A549 (cell line): ENCODE data around the gene SMAD6. TPM values are rescaled to one million over a fixed set of nuclear protein-coding genes. Genes with fewer than 3 reads are reported as not detected.

Source experiments
- ATAC-seq, 2 experiments: fragments of 200-7000 bp in 1 of 2; fragments of >200 bp in 1 of 2; cut with Nextera tagmentation in 1 of 2; cut with Tn5 transposase in 1 of 2; 3 replicates each; pipeline versions ENCODE4 v1.8.0 to v1.9.1; 2018 to 2020; ENCODE audit warnings: mild to moderate bottlenecking in 1 of 2, moderate library complexity in 1 of 2
- CTCF ChIA-PET: fragments of 300-600 bp; sonication (Branson Sonifier 250); formaldehyde crosslinking; extraction: SDS; loops from one replicate; lab custom pipeline; 2021; ENCODE audit warnings: antibody characterized with exemption, inconsistent platforms; lab: Yijun Ruan, JAX
- POLR2A ChIA-PET: fragments of 350-600 bp; formaldehyde crosslinking; extraction: SDS; loops from one replicate; lab custom pipeline; 2021; ENCODE audit warnings: antibody characterized with exemption, inconsistent platforms; lab: Yijun Ruan, JAX
- DNase-seq, 2 experiments: peaks; one replicate each; pipeline versions ENCODE4 v3.0.0 to v3.0.0-alpha.2; 2011 to 2016; ENCODE audit warnings: low read depth in 1 of 2, low spot score in 1 of 2
- FAIRE-seq: peaks from 2 replicates; lab custom pipeline; 2011; peaks lifted over from hg19 to GRCh38; lab: Jason Lieb, UNC
- H3K27ac ChIP-seq, 2 experiments: fragments of >200 bp; sonication (Bioruptor Twin); formaldehyde crosslinking; 3 replicates each; pipeline ENCODE4 v1.5.1; 2016 to 2017
- H3K4me1 ChIP-seq: fragments of >200 bp; sonication (Bioruptor Twin); formaldehyde crosslinking; 3 replicates; pipeline ENCODE4 v1.6.1; 2016
- H3K4me2 ChIP-seq: fragments of >200 bp; sonication (Bioruptor Twin); formaldehyde crosslinking; 3 replicates; pipeline ENCODE4 v1.6.1; 2016
- H3K4me3 ChIP-seq: fragments of >200 bp; sonication (Bioruptor Twin); formaldehyde crosslinking; 3 replicates; pipeline ENCODE4 v1.5.1; 2016
- H3K9me3 ChIP-seq: fragments of >200 bp; sonication (Bioruptor Twin); formaldehyde crosslinking; 3 replicates; pipeline ENCODE4 v1.6.1; 2016
- BCL3 ChIP-seq: fragments of >200 bp; sonication (Bioruptor Twin); formaldehyde crosslinking; IDR thresholded peaks from 3 replicates; pipeline ENCODE4 v1.6.1; 2016
- CBX2 ChIP-seq: fragments of 200-600 bp; sonication (generic); IDR thresholded peaks from 2 replicates; pipeline ENCODE4 v1.6.1; 2016; ENCODE audit warnings: low read depth, mild to moderate bottlenecking, borderline replicate concordance
- CBX8 ChIP-seq: fragments of 200-600 bp; sonication (generic); IDR thresholded peaks from 2 replicates; pipeline ENCODE4 v1.6.1; 2016
- CEBPB ChIP-seq, 2 experiments: fragments of >200 bp in 1 of 2; sonication (Bioruptor Twin) in 1 of 2; formaldehyde crosslinking in 1 of 2; IDR thresholded peaks; 2 replicates each; pipeline ENCODE4 v1.6.1; 2012 to 2016
- CHD4 ChIP-seq: fragments of 200-600 bp; sonication (generic); IDR thresholded peaks from 2 replicates; pipeline ENCODE4 v1.6.1; 2016; ENCODE audit warnings: antibody characterized with exemption, mild to moderate bottlenecking, borderline replicate concordance
- CTCF ChIP-seq: fragments of >200 bp; sonication (Bioruptor Twin); formaldehyde crosslinking; IDR thresholded peaks from 3 replicates; pipeline ENCODE4 v1.5.1; 2016
- EHF ChIP-seq: fragments of 250-450 bp; sonication (Bioruptor Pico); IDR thresholded peaks from 2 replicates; pipeline ENCODE4 v1.5.0; 2020; ENCODE audit warnings: mild to moderate bottlenecking
- ELK1 ChIP-seq: fragments of 150-350 bp; IDR thresholded peaks from 2 replicates; pipeline ENCODE4 v1.6.1; 2014; ENCODE audit warnings: low read depth, mild to moderate bottlenecking, low read length
- FOSB ChIP-seq: fragments of 250-450 bp; sonication (Bioruptor Pico); IDR thresholded peaks from 2 replicates; pipeline ENCODE4 v1.5.0; 2020; ENCODE audit warnings: mild to moderate bottlenecking, moderate library complexity
- HEYL ChIP-seq: fragments of 250-450 bp; sonication (Bioruptor Pico); IDR thresholded peaks from 2 replicates; pipeline ENCODE4 v1.8.0; 2021; ENCODE audit warnings: mild to moderate bottlenecking, moderate library complexity
- JUNB ChIP-seq: fragments of >200 bp; sonication (Bioruptor Twin); formaldehyde crosslinking; IDR thresholded peaks from 2 replicates; pipeline ENCODE4 v1.6.1; 2016
- KDM1A ChIP-seq: fragments of 200-600 bp; sonication (generic); IDR thresholded peaks from 2 replicates; pipeline ENCODE4 v1.6.1; 2016; ENCODE audit warnings: low read depth, mild to moderate bottlenecking
- KDM5A ChIP-seq: fragments of 200-600 bp; sonication (generic); IDR thresholded peaks from 2 replicates; pipeline ENCODE4 v1.6.1; 2016; ENCODE audit warnings: antibody characterized with exemption, mild to moderate bottlenecking
- MAFK ChIP-seq: fragments of 450-650 bp; IDR thresholded peaks from 2 replicates; pipeline ENCODE4 v1.6.1; 2014; ENCODE audit not compliant: partially characterized antibody
- MYC ChIP-seq: IDR thresholded peaks from 2 replicates; pipeline ENCODE4 v1.6.1; 2012; ENCODE audit warnings: mild to moderate bottlenecking, inconsistent platforms, low read length, improper control_type of control experiment, borderline replicate concordance
- NPAS2 ChIP-seq: fragments of 250-450 bp; sonication (Bioruptor Pico); IDR thresholded peaks from 2 replicates; pipeline ENCODE4 v1.8.0; 2022; ENCODE audit warnings: mild to moderate bottlenecking, moderate library complexity, borderline replicate concordance
- NR3C1 ChIP-seq: fragments of >200 bp; sonication (Bioruptor Twin); formaldehyde crosslinking; IDR thresholded peaks from 3 replicates; pipeline ENCODE4 v1.6.1; 2017
- PBX3 ChIP-seq: IDR thresholded peaks from 2 replicates; pipeline ENCODE4 v1.6.1; 2012
- PHF8 ChIP-seq: fragments of 200-600 bp; sonication (generic); IDR thresholded peaks from 2 replicates; pipeline ENCODE4 v1.6.1; 2016; ENCODE audit warnings: low read depth, mild to moderate bottlenecking, antibody characterized with exemption, moderate library complexity, borderline replicate concordance
- POLR2AphosphoS2 ChIP-seq: conservative IDR thresholded peaks from 2 replicates; pipeline ENCODE4 v1.6.1; 2012; ENCODE audit warnings: low read length, improper control_type of control experiment, inconsistent platforms
- RARB ChIP-seq: fragments of 250-450 bp; sonication (Bioruptor Pico); IDR thresholded peaks from 2 replicates; pipeline ENCODE4 v1.8.0; 2021; ENCODE audit warnings: mild to moderate bottlenecking, moderate library complexity
- SMC3 ChIP-seq: fragments of >200 bp; sonication (Bioruptor Twin); formaldehyde crosslinking; IDR thresholded peaks from 3 replicates; pipeline ENCODE4 v1.6.1; 2018; ENCODE audit warnings: inconsistent platforms
- SREBF2 ChIP-seq: fragments of 450-650 bp; IDR thresholded peaks from 2 replicates; pipeline ENCODE4 v1.6.1; 2014; ENCODE audit warnings: mild to moderate bottlenecking, moderate library complexity
- ZFP36 ChIP-seq: fragments of 450-650 bp; IDR thresholded peaks from 2 replicates; pipeline ENCODE4 v1.6.1; 2014; ENCODE audit warnings: borderline replicate concordance; ENCODE audit not compliant: partially characterized antibody
- ZNF302 ChIP-seq: fragments of 250-450 bp; sonication (Bioruptor Pico); IDR thresholded peaks from 2 replicates; pipeline ENCODE4 v1.9.0; 2021; ENCODE audit warnings: inconsistent platforms, mild to moderate bottlenecking, moderate library complexity
- WGBS: methylation state at CpG from one replicate; pipeline ENCODE4 v1.1.6; 2017; ENCODE audit errors: missing lambda C conversion rate; 5-methylcytosine and 5-hydroxymethylcytosine counted together
- polyA plus RNA-seq, 4 experiments: library from polyadenylated mRNA; depleted of rRNA in 3 of 4; stranded (reverse); fragments of >200 nt; fragmentation: RNase III in 1 of 4; extraction: RNeasy Plus Mini Kit Qiagen cat#74134 plus additional on column Dnase treatment in 1 of 4; gene quantifications; 2 replicates in 3 of 4; 3 replicates in 1 of 4; pipeline ENCODE4 v1.2.3, GENCODE V29; 2011 to 2017

The SMAD6 gene
- polyA plus RNA-seq, 2 of the 4 experiments (the other 2 are of a cell fraction): 9.6 to 46.6 TPM

GRCh38 chr15:66777054-66777453, 75.0 kb downstream of the SMAD6 start (continued):
- TF ChIP-seq BCL3 (no peak), PHF8 (no peak), ZFP36 (no peak)

GRCh38 chr15:66777596-66778313, 75.7 kb downstream of the SMAD6 start:
- no peak overlapping the region for H3K4me2 ChIP-seq
- 91% methylated on average over 5 of the region's 5 CpGs for WGBS
- H3K9me3 ChIP-seq: no peaks in the 10 kb centered on the region
- peak overlapping the region in 1 of 2 experiments; percentile 94; a peak in 3 of 6 replicates for H3K27ac ChIP-seq
- no peak for TF ChIP-seq NR3C1
- no peak for TF ChIP-seq RARB (CRISPR knock-in tag)
- no peak for TF ChIP-seq ZNF302 (CRISPR knock-in tag)
- no peak for TF ChIP-seq EHF
- no peak for TF ChIP-seq KDM1A
- no peak for TF ChIP-seq CBX8
- no peak for TF ChIP-seq MYC
- no peak for TF ChIP-seq ELK1
- no peak for TF ChIP-seq CTCF
- TF ChIP-seq PHF8: no peak
- no peak for TF ChIP-seq SREBF2
- no peak for TF ChIP-seq CHD4
- ATAC-seq (no peak), FAIRE-seq (no peak), DNase-seq (no peak)
- ChIA-PET POLR2A (no interaction called here), CTCF (interaction anchor here (0.6 to 22.8 kb wide), 17 partner anchors 9 to 280 kb away, joined by 3 to 465 read pairs (median 6); partner anchors contain the start of genes LCTL, SMAD6 and SNAPC5)
- H3K4me3 ChIP-seq: no peak overlapping the region
- H3K4me1 ChIP-seq: peaks cover 75% of the 10 kb centered on the region

- 88% methylated on average over 1 of the region's 1 CpG for WGBS
- no peak for TF ChIP-seq PBX3
- no peak for TF ChIP-seq JUNB
- no peak for TF ChIP-seq SMC3
- no peak for TF ChIP-seq FOSB
- TF ChIP-seq CTCF: no peak
- TF ChIP-seq RARB (CRISPR knock-in tag): no peak
- TF ChIP-seq KDM5A: no peak
- TF ChIP-seq CEBPB (IDR thresholded peaks at IDR 0.05): no peak
- no peak for TF ChIP-seq ZFP36
- TF ChIP-seq CBX2: no peak
- no peak for TF ChIP-seq ELK1
- TF ChIP-seq NPAS2 (CRISPR knock-in tag): no peak
- no peak for TF ChIP-seq MYC
- no peak for TF ChIP-seq MAFK
- no peak for TF ChIP-seq HEYL (CRISPR knock-in tag)
- TF ChIP-seq POLR2AphosphoS2: no peak
- TF ChIP-seq ZNF302 (CRISPR knock-in tag): no peak
- DNase-seq: no peak
- Histone ChIP-seq H3K27ac (peak overlapping the region in 1 of 2 experiments; percentile 94; a peak in 3 of 6 replicates), H3K4me1 (peaks cover 70% of the 10 kb centered on the region), H3K4me3 (no peak overlapping the region), H3K4me2 (no peak overlapping the region; the same call in 2 of the 3 replicates), H3K9me3 (no peaks in the 10 kb centered on the region)
- CTCF ChIA-PET: interaction anchor here (0.5 to 22.8 kb wide), 20 partner anchors 8 to 280 kb away, joined by 3 to 465 read pairs (median 5); partner anchors contain the start of genes LCTL, SMAD6 and SNAPC5
- POLR2A ChIA-PET: no interaction called here
- FAIRE-seq: no peak
- no peak for ATAC-seq
Measured at GRCh38 chr15:66778314-66778665, 76.3 kb downstream of the SMAD6 start.
